CD4-positive, alpha-beta T cell (primary cell): ENCODE results near the gene CYBA. TPM values are rescaled to one million over a fixed set of nuclear protein-coding genes. Genes with fewer than 3 reads are reported as not detected.

Experiments used
- ATAC-seq: fragments of 200-7000 bp; cut with Tn5 transposase; one replicate; pipeline ENCODE4 v1.10.0; 2022; ENCODE audit warnings: mild to moderate bottlenecking; ENCODE audit not compliant: poor library complexity
- CTCF ChIA-PET: fragments of 350-600 bp; sonication (Branson Sonifier 250); formaldehyde crosslinking; loops from one replicate; lab custom pipeline; 2021; ENCODE audit warnings: antibody characterized with exemption, inconsistent platforms; lab: Charles Lee
- POLR2A ChIA-PET: fragments of 350-600 bp; sonication (Branson Sonifier 250); formaldehyde crosslinking; loops from one replicate; lab custom pipeline; 2021; ENCODE audit warnings: antibody characterized with exemption, inconsistent platforms; lab: Charles Lee
- DNase-seq, 14 experiments: peaks; one replicate each; pipeline ENCODE4 v3.0.0-alpha.2; 2013 to 2020; ENCODE audit warnings: mixed read lengths in 2 of 14
- H3K27ac ChIP-seq, 2 donors: one replicate each; pipeline versions ENCODE4 v1.5.1 to v1.7.0; 2013; ENCODE audit warnings: low read length in 2 of 2, low read depth in 1 of 2, mild to moderate bottlenecking in 1 of 2
- H3K27me3 ChIP-seq, 2 experiments: 1 replicate in 1 of 2; 2 replicates in 1 of 2; pipeline versions ENCODE4 v1.6.1 to v1.7.0; 2013; ENCODE audit warnings: low read length in 2 of 2, control low read depth in 1 of 2, mild to moderate bottlenecking in 1 of 2, moderate library complexity in 1 of 2; ENCODE audit not compliant: insufficient read depth in 2 of 2, control insufficient read depth in 1 of 2
- H3K36me3 ChIP-seq: one replicate; pipeline ENCODE4 v1.6.1; 2013; ENCODE audit warnings: low read length, control low read depth; ENCODE audit not compliant: insufficient read depth
- H3K4me1 ChIP-seq: one replicate; pipeline ENCODE4 v1.6.1; 2013; ENCODE audit warnings: low read length, control low read depth; ENCODE audit not compliant: insufficient read depth
- H3K4me3 ChIP-seq: one replicate; pipeline ENCODE4 v1.5.1; 2013; ENCODE audit warnings: mild to moderate bottlenecking, low read length, moderate library complexity
- H3K9me3 ChIP-seq, 2 experiments: 1 replicate in 1 of 2; 2 replicates in 1 of 2; pipeline versions ENCODE4 v1.6.1 to v1.7.0; 2013; ENCODE audit warnings: low read length in 2 of 2, mild to moderate bottlenecking in 2 of 2, control low read depth in 1 of 2, moderate library complexity in 1 of 2; ENCODE audit not compliant: control insufficient read depth in 1 of 2, insufficient read depth in 1 of 2
- H3K27ac Mint-ChIP-seq: one replicate; pipeline ENCODE4 v1.8.0; 2020; ENCODE audit warnings: mixed read lengths
- H3K27me3 Mint-ChIP-seq: one replicate; pipeline ENCODE4 v1.8.0; 2021; ENCODE audit warnings: mixed read lengths
- H3K36me3 Mint-ChIP-seq: one replicate; pipeline ENCODE4 v1.8.0; 2021; ENCODE audit warnings: low read depth, mixed read lengths
- H3K4me1 Mint-ChIP-seq: one replicate; pipeline ENCODE4 v1.8.0; 2021; ENCODE audit warnings: low read depth, mixed read lengths
- H3K4me3 Mint-ChIP-seq: one replicate; pipeline ENCODE4 v1.8.0; 2020; ENCODE audit warnings: mild to moderate bottlenecking, mixed read lengths
- H3K9me3 Mint-ChIP-seq: one replicate; pipeline ENCODE4 v1.8.0; 2020; ENCODE audit warnings: mixed read lengths
- intact Hi-C, 2 experiments: fragments of 100-400 bp; cut with DNase I in 1 of 2; cut with micrococcal nuclease in 1 of 2; formaldehyde crosslinking; loops; one replicate each; pipeline versions ENCODE4 v1.15.1 to v1.9.0; 2023 to 2025; cut with DNase I, micrococcal nuclease
- total RNA-seq, 174 experiments: library from RNA in 2 of 174; stranded (reverse) in 2 of 174; gene quantifications; one replicate each; pipeline ENCODE4 v1.2.3 and lab custom pipeline; 2021 to 2026
- TF ChIP-seq, protein P1 (sequence below): fragments of 200-600 bp; IDR thresholded peaks from one replicate; pipeline ENCODE4 v1.8.0; 2022; ENCODE audit warnings: antibody characterized with exemption, mild to moderate bottlenecking

CYBA gene
- total RNA-seq, 2 experiments from 2014 or later = 292 to 294 TPM

DNA sequence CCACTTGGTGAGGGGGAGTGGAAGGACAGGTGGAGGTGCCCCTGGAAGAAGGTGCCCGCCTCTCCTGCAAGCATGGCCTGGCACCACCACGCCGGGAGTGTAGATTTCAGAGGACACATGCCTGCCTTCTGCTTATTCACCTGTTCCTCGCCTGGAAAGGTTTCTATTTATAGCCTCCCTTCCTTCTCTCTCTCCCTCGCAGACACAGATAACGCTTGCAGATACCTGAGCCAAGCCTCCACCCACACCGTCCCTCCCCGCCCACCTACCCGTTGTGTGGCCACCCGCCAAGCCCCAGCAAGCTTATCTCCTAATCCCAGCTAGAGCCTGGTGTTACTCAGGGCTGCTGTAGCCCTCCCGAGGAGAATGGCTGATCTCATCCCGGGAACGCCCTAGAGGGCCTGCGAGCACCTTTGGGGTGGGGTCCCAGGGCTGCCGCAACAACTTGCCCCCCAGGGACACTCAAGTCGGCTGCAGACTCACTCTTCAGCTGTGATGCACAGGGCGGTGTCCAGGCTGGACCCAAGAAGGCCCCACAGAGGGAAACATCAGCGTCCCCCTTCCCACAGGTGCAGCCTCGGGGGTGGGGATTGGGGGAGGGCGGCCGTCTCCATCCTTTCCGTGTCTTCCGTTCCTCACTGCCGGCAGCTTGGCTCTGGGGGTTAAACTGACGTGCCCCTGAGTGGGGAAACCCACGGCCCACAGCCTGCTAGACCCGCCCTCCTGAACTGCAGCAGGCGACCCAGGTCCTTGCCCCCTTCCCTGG, 37.3 kb upstream of the CYBA start:
- Histone ChIP-seq H3K27ac (no peak overlapping the region), H3K4me3 (no peak overlapping the region), H3K9me3 (no peaks in the 10 kb centered on the region), H3K4me1 (peaks cover 82% of the 10 kb centered on the region), H3K27me3 (no peaks in the 10 kb centered on the region), H3K36me3 (peaks cover 4% of the 10 kb centered on the region)
- TF ChIP-seq, protein P1, sequence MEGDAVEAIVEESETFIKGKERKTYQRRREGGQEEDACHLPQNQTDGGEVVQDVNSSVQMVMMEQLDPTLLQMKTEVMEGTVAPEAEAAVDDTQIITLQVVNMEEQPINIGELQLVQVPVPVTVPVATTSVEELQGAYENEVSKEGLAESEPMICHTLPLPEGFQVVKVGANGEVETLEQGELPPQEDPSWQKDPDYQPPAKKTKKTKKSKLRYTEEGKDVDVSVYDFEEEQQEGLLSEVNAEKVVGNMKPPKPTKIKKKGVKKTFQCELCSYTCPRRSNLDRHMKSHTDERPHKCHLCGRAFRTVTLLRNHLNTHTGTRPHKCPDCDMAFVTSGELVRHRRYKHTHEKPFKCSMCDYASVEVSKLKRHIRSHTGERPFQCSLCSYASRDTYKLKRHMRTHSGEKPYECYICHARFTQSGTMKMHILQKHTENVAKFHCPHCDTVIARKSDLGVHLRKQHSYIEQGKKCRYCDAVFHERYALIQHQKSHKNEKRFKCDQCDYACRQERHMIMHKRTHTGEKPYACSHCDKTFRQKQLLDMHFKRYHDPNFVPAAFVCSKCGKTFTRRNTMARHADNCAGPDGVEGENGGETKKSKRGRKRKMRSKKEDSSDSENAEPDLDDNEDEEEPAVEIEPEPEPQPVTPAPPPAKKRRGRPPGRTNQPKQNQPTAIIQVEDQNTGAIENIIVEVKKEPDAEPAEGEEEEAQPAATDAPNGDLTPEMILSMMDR = no peak
- ChIA-PET POLR2A (interaction anchor here (1.3 to 4.7 kb wide), 3 partner anchors 15 to 118 kb away, joined by 4 to 71 read pairs (median 5); partner anchors contain the start of genes CTU2, RNF166 and ZC3H18), CTCF (no interaction called here)
- DNase-seq (no peak), ATAC-seq (no peak)
- Mint-ChIP-seq H3K4me1 (peaks cover 63% of the 10 kb centered on the region), H3K9me3 (no peaks in the 10 kb centered on the region), H3K27me3 (no peaks in the 10 kb centered on the region), H3K36me3 (peaks cover 3% of the 10 kb centered on the region), H3K27ac (peak overlapping the region; percentile 51), H3K4me3 (peak overlapping the region; percentile 74)
- intact Hi-C loops = loop anchor here (5.0 kb wide), 2 partner anchors 36 to 236 kb away; partner anchors contain the start of genes CYBA (in 2 of the 2) and ZFPM1 (in 1 of the 2)

DNA sequence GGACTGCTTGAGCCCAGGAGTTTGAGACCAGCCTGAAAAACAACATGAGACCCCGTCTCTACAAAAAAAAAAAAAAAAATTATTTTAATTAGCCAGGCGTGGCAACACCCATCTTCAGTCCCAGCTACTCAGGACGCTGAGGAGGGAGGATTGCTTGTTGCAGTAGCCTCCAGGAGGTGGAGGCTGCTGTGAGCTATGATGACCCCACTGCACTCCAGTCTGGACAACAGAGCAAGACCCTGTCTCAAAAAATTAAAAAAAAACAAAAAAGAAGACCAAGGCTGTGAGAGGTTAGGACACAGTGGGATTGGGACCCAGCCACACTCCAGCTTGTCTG, 36.8 kb upstream of the CYBA start:
- ChIA-PET CTCF (no interaction called here), POLR2A (interaction anchor here (0.8 to 4.7 kb wide), 4 partner anchors 10 to 117 kb away, joined by 4 to 71 read pairs (median 4); partner anchors contain the start of genes CTU2, RNF166 and ZC3H18)
- peaks cover 82% of the 10 kb centered on the region for H3K4me1 ChIP-seq
- H3K27ac ChIP-seq = no peak overlapping the region
- Mint-ChIP-seq H3K4me1 (peaks cover 58% of the 10 kb centered on the region), H3K27me3 (no peaks in the 10 kb centered on the region), H3K4me3 (peak overlapping the region; percentile 58), H3K9me3 (no peaks in the 10 kb centered on the region), H3K27ac (no peak overlapping the region), H3K36me3 (no peaks in the 10 kb centered on the region)
- TF ChIP-seq, protein P1 = no peak
- H3K36me3 ChIP-seq = peaks cover 4% of the 10 kb centered on the region
- no peak for ATAC-seq
- intact Hi-C loops = loop anchor here (5.0 kb wide), 2 partner anchors 35 to 235 kb away; partner anchors contain the start of genes CYBA (in 2 of the 2) and ZFPM1 (in 1 of the 2)
- no peak overlapping the region for H3K4me3 ChIP-seq
- no peak for DNase-seq
- no peaks in the 10 kb centered on the region for H3K27me3 ChIP-seq
- no peaks in the 10 kb centered on the region for H3K9me3 ChIP-seq

DNA sequence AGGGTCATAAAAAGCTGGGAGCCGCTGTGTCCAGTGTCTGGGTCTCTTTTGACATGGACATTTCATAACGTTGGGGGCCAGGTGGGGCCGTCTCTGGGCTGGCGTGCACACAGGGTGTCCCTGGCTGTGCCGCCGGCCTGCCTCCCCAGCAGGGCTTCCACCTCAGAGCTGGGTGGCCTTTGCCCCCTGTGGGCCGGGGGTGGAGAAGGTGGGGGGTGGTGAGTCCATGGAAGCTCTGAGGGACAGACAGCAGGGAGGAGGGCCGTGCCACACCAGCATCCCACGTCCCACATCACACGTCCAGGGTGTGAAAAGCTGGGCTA, 36.4 kb upstream of the CYBA start:
- Histone ChIP-seq H3K4me1 (peaks cover 80% of the 10 kb centered on the region), H3K9me3 (no peaks in the 10 kb centered on the region), H3K27me3 (no peaks in the 10 kb centered on the region), H3K4me3 (no peak overlapping the region), H3K27ac (no peak overlapping the region), H3K36me3 (peaks cover 4% of the 10 kb centered on the region)
- H3K4me1 Mint-ChIP-seq = peaks cover 58% of the 10 kb centered on the region
- intact Hi-C loops = loop anchor here (5.0 kb wide), 2 partner anchors 35 to 235 kb away; partner anchors contain the start of genes CYBA (in 2 of the 2) and ZFPM1 (in 1 of the 2)
- H3K9me3 Mint-ChIP-seq = no peaks in the 10 kb centered on the region
- ChIA-PET CTCF (no interaction called here), POLR2A (interaction anchor here (0.8 to 4.7 kb wide), 5 partner anchors 11 to 117 kb away, joined by 3 to 71 read pairs (median 4); partner anchors contain the start of genes CTU2, RNF166 and ZC3H18)
- H3K4me3 Mint-ChIP-seq = peak overlapping the region; percentile 60
- H3K36me3 Mint-ChIP-seq = peaks cover 1% of the 10 kb centered on the region
- no peak for DNase-seq
- H3K27ac Mint-ChIP-seq = no peak overlapping the region
- TF ChIP-seq, protein P1 = no peak
- no peaks in the 10 kb centered on the region for H3K27me3 Mint-ChIP-seq
- no peak for ATAC-seq
